K562 (cell line): ENCODE data around the gene PBX2. TPM values are rescaled to one million over a fixed set of nuclear protein-coding genes. Genes with fewer than 3 reads are reported as not detected.

Experiments used
- CBFB ChIP-seq: sonication (generic); formaldehyde crosslinking; IDR thresholded peaks from 2 replicates; pipeline ENCODE4 v1.4.0; 2020; ENCODE audit warnings: mild to moderate bottlenecking, missing genetic modification reagents
- CTBP1 ChIP-seq: fragments of 450-650 bp; IDR thresholded peaks from 2 replicates; pipeline ENCODE4 v1.6.1; 2016; ENCODE audit warnings: borderline replicate concordance
- CTCF ChIP-seq, 3 experiments: IDR thresholded peaks in 2 of 3; conservative IDR thresholded peaks in 1 of 3; 2 replicates each; pipeline ENCODE4 v1.5.1; 2011 to 2012; ENCODE audit warnings: low read length in 3 of 3, mild to moderate bottlenecking in 3 of 3, control low read depth in 2 of 3, improper control_type of control experiment in 1 of 3, inconsistent platforms in 1 of 3, low read depth in 1 of 3, mixed read lengths in 1 of 3, moderate library complexity in 1 of 3; ENCODE audit not compliant: insufficient read depth in 2 of 3
- CUX1 ChIP-seq: fragments of 200-800 bp; sonication (Bioruptor generic); IDR thresholded peaks from 2 replicates; pipeline ENCODE4 v1.6.1; 2016; ENCODE audit warnings: missing genetic modification characterization, missing compliant biosample characterization
- EGR1 ChIP-seq: fragments of 450-650 bp; conservative IDR thresholded peaks from 2 replicates; pipeline ENCODE4 v1.6.1; 2017; ENCODE audit warnings: mild to moderate bottlenecking
- EP300 ChIP-seq: IDR thresholded peaks from 2 replicates; pipeline ENCODE4 v1.6.1; 2012; ENCODE audit warnings: low read length, improper control_type of control experiment
- ETV5 ChIP-seq: sonication (generic); formaldehyde crosslinking; IDR thresholded peaks from 2 replicates; pipeline ENCODE4 v1.4.0; 2020; ENCODE audit warnings: low read depth, mild to moderate bottlenecking, missing genetic modification reagents
- HNRNPLL ChIP-seq: fragments of 200-400 bp; formaldehyde crosslinking; IDR thresholded peaks from 2 replicates; pipeline ENCODE4 v1.6.1; 2017; ENCODE audit warnings: low read length, low read depth, mild to moderate bottlenecking; ENCODE audit not compliant: poor library complexity, severe bottlenecking
- MEF2A ChIP-seq: IDR thresholded peaks from 2 replicates; pipeline ENCODE4 v1.6.1; 2011; ENCODE audit warnings: low read depth, mild to moderate bottlenecking, low read length, moderate library complexity; ENCODE audit not compliant: control insufficient read depth
- MXI1 ChIP-seq: IDR thresholded peaks from 2 replicates; pipeline ENCODE4 v1.6.1; 2011; ENCODE audit warnings: low read depth, mild to moderate bottlenecking, improper control_type of control experiment, low read length
- NRF1 ChIP-seq, 2 experiments: fragments of 450-650 bp; IDR thresholded peaks in 1 of 2; conservative IDR thresholded peaks in 1 of 2; 2 replicates each; pipeline ENCODE4 v1.6.1; 2014; ENCODE audit warnings: mild to moderate bottlenecking in 2 of 2
- RNF2 ChIP-seq: sonication (generic); IDR thresholded peaks from 2 replicates; pipeline ENCODE4 v1.6.1; 2016
- SETDB1 ChIP-seq: IDR thresholded peaks from one replicate; pipeline ENCODE4 v1.6.1; 2012; ENCODE audit warnings: low read length, control low read depth, inconsistent platforms
- SRF ChIP-seq, 2 experiments: fragments of 250-450, 450-650 bp in 1 of 2; sonication (Bioruptor Pico) in 1 of 2; sonication (generic) in 1 of 2; formaldehyde crosslinking; IDR thresholded peaks; 2 replicates each; pipeline versions ENCODE4 v1.5.0 to v1.5.1; 2020 to 2022; ENCODE audit warnings: mild to moderate bottlenecking in 1 of 2, missing genetic modification reagents in 1 of 2
- TFAM ChIP-seq: fragments of 250-450 bp; sonication (Bioruptor Pico); conservative IDR thresholded peaks from 2 replicates; pipeline ENCODE4 v1.5.0; 2021; ENCODE audit warnings: mild to moderate bottlenecking, moderate library complexity
- UBTF ChIP-seq, 2 experiments: IDR thresholded peaks; 2 replicates each; pipeline ENCODE4 v1.6.1; 2012; ENCODE audit warnings: improper control_type of control experiment in 2 of 2, low read depth in 2 of 2, low read length in 2 of 2, borderline replicate concordance in 1 of 2
- USF1 ChIP-seq: sonication (generic); formaldehyde crosslinking; IDR thresholded peaks from 2 replicates; pipeline ENCODE4 v1.9.0; 2022; ENCODE audit warnings: mild to moderate bottlenecking, missing genetic modification reagents
- ZBED1 ChIP-seq: IDR thresholded peaks from 2 replicates; pipeline ENCODE4 v1.6.1; 2014
- ZBTB8A ChIP-seq: fragments of 450-650 bp; IDR thresholded peaks from 2 replicates; pipeline ENCODE4 v1.6.1; 2018; ENCODE audit warnings: mild to moderate bottlenecking, moderate library complexity; ENCODE audit not compliant: partially characterized antibody
- polyA plus RNA-seq, 8 experiments: library from polyadenylated mRNA; depleted of rRNA in 4 of 8; stranded (reverse) in 5 of 8; unstranded in 3 of 8; fragments of >200 nt; fragmentation: Nextera tagmentation in 2 of 8; fragmentation: Illumina TruSeq in 1 of 8; extraction: Ambion mirVana in 2 of 8; extraction: Trizol in 1 of 8; gene quantifications; 2 replicates each; pipeline versions ENCODE4 v1.2.1 to v1.2.3, GENCODE V29; 2011 to 2014; ENCODE audit warnings: inconsistent platforms in 1 of 8, missing spikeins in 1 of 8
- total RNA-seq, 7 experiments: library from RNA; depleted of rRNA in 6 of 7; stranded (reverse); fragments of >200 nt in 6 of 7; fragmentation: Illumina TruSeq in 2 of 7; extraction: Trizol in 2 of 7; gene quantifications; 2 replicates each; pipeline versions ENCODE4 v1.2.1 to v1.2.3, GENCODE V29; 2011 to 2021; ENCODE audit warnings: low replicate concordance in 1 of 7

Gene PBX2
- total and polyA plus RNA-seq, 9 of the 15 experiments (the other 6 are each of a cell fraction or from before 2014, with no cell fraction given): 1.9 to 134 (median 62.5) TPM

- TF ChIP-seq TFAM (CRISPR knock-in tag): no peak
- peak; percentile 99 for TF ChIP-seq SETDB1
- peak in 1 of 2 experiments; percentile 58; a peak in 1 of 4 replicates for TF ChIP-seq UBTF (IDR thresholded peaks at IDR 0.05; ENCODE audit: borderline replicate concordance in 1 of 2, low read depth in 2 of 2, low read length in 2 of 2)
- TF ChIP-seq CTBP1: peak; percentile 54; the same call in 1 of the 2 replicates
- TF ChIP-seq CBFB (CRISPR knock-in tag): no peak
- no peak for TF ChIP-seq CUX1
- peak; percentile 66 for TF ChIP-seq USF1 (CRISPR knock-in tag)
- peak; percentile 63 for TF ChIP-seq HNRNPLL
- 0 out of 2 replicates have a peak, but pooled peaks have one; percentile 2 for TF ChIP-seq EP300
- TF ChIP-seq SRF (CRISPR knock-in tag; IDR thresholded peaks at IDR 0.05): peak in 1 of 2 experiments; percentile 72; a peak in 1 of 4 replicates
- TF ChIP-seq NRF1 (conservative IDR thresholded peaks at IDR 0.05 in 1 of 2, IDR thresholded peaks at IDR 0.05 in 1 of 2): peak; percentile 100
- no peak for TF ChIP-seq ETV5 (CRISPR knock-in tag)
- no peak for TF ChIP-seq MEF2A
- no peak for TF ChIP-seq ZBED1
- 0 out of 2 replicates have a peak, but pooled peaks have one; percentile 51 for TF ChIP-seq RNF2
- TF ChIP-seq MXI1: no peak; the same call in 1 of the 2 replicates
- peak; percentile 39 to 75 (median 63); a peak in 5 of 6 replicates for TF ChIP-seq CTCF (IDR thresholded peaks at IDR 0.05 in 2 of 3, conservative IDR thresholded peaks at IDR 0.05 in 1 of 3; ENCODE audit: insufficient read depth in 2 of 3, low read depth in 1 of 3, low read length in 3 of 3)
- TF ChIP-seq EGR1: peak; percentile 99
- no peak for TF ChIP-seq ZBTB8A
Observed at GRCh38 chr6:32195652-32195901, 5.6 kb upstream of the PBX2 start (continued).
